ENCODE data around the gene GALNT2.

DNA sequence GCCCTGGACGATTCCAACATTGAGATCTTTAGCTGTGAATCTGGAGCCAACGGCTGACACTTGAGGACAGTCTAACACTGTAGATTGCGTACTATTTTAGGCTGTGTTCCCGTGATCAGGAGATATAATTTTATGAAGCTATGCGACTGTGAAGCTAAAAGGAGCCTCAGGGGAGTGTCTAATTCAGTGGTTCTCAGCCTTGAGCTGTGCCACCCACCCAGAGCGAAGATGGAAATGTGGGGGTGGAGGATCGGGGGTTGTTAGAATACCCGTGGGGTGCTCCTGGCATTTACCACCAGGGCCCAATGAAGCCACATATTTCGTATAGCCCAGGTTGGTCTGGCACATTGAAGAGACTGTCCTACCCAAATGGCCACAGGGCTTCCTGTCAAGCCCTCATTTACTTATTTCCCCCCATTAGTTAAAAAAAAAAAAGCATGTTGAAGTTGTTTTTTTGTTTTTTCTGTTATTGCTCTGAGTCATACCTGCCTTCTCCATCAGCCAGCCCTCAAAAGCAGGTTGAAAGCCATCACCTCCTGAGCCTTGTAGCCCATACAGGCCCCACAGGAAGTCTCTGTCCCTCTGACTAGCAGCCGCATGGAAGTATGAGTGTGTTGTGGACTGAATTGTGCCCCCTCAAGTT lies 141.7 kb downstream of the GALNT2 start:
- TF ChIP-seq, protein P1, sequence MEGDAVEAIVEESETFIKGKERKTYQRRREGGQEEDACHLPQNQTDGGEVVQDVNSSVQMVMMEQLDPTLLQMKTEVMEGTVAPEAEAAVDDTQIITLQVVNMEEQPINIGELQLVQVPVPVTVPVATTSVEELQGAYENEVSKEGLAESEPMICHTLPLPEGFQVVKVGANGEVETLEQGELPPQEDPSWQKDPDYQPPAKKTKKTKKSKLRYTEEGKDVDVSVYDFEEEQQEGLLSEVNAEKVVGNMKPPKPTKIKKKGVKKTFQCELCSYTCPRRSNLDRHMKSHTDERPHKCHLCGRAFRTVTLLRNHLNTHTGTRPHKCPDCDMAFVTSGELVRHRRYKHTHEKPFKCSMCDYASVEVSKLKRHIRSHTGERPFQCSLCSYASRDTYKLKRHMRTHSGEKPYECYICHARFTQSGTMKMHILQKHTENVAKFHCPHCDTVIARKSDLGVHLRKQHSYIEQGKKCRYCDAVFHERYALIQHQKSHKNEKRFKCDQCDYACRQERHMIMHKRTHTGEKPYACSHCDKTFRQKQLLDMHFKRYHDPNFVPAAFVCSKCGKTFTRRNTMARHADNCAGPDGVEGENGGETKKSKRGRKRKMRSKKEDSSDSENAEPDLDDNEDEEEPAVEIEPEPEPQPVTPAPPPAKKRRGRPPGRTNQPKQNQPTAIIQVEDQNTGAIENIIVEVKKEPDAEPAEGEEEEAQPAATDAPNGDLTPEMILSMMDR (IDR thresholded peaks at IDR 0.05; ENCODE audit: insufficient read depth, low read length) = no peak
- TF ChIP-seq GABPA (IDR thresholded peaks at IDR 0.05; ENCODE audit: low read depth) = no peak
